Astrocyte of the spinal cord (primary cell): ENCODE results near the gene PLA2G4B.
"Not testable (repeated sequence)": the region's sequence is repeated elsewhere in the genome, so short reads cannot be mapped to it uniquely, and the experiment has no call there.

Experiments
- DNase-seq: peaks from one replicate; pipeline ENCODE4 v3.0.0; 2011; ENCODE audit warnings: low read depth, low spot score
- H3K4me3 ChIP-seq: 2 replicates; pipeline ENCODE4 v1.5.1; 2011; ENCODE audit warnings: low read depth, mild to moderate bottlenecking, low read length, moderate library complexity
- CTCF ChIP-seq: IDR thresholded peaks from 2 replicates; pipeline ENCODE4 v1.5.1; 2012; ENCODE audit warnings: low read depth, mild to moderate bottlenecking, low read length, inconsistent platforms
- in situ Hi-C: cut with HindIII; loops from 2 replicates; pipeline ENCODE4 v1.10.0; 2017; ENCODE audit warnings: low sequenced_read_pairs

PLA2G4B gene

GRCh38 chr15:41825145-41825544 lies 13.5 kb upstream of the PLA2G4B start:
- no peak for DNase-seq
- no peak for TF ChIP-seq CTCF
- in situ Hi-C loops: no loop called here
- no peak overlapping the region for H3K4me3 ChIP-seq

GRCh38 chr15:41825572-41826535 lies 12.8 kb upstream of the PLA2G4B start:
- H3K4me3 ChIP-seq: no peak overlapping the region
- TF ChIP-seq CTCF: no peak
- DNase-seq: no peak
- in situ Hi-C loops: no loop called here

- in situ Hi-C loops: no loop called here
- DNase-seq: no peak
- TF ChIP-seq CTCF: peak; percentile 8
- H3K4me3 ChIP-seq: peak overlapping the region; percentile 50
Measured at GRCh38 chr15:41827290-41827879, 11.3 kb upstream of the PLA2G4B start.

GRCh38 chr15:41827880-41828806 lies 10.5 kb upstream of the PLA2G4B start, which contains the start of gene JMJD7:
Gene JMJD7, plus strand, starts transcription at chr15:41828092. Its CDS starts 33 bp downstream, at chr15:41828125.
- DNase-seq: peak; percentile 84
- peak within 1 kb of the TSS; percentile 82 for H3K4me3 ChIP-seq
- in situ Hi-C loops: no loop called here
- TF ChIP-seq CTCF: no peak

- TF ChIP-seq CTCF: no peak
- in situ Hi-C loops: no loop called here
- DNase-seq: peak; percentile 8
- peak overlapping the region; percentile 82 for H3K4me3 ChIP-seq
Measured at GRCh38 chr15:41828807-41829141, 9.9 kb upstream of the PLA2G4B start.

GRCh38 chr15:41829959-41830646 lies 8.5 kb upstream of the PLA2G4B start:
- TF ChIP-seq CTCF: no peak
- DNase-seq: no peak
- no peak overlapping the region for H3K4me3 ChIP-seq
- in situ Hi-C loops: no loop called here

GRCh38 chr15:41831291-41831690 lies 7.4 kb upstream of the PLA2G4B start:
- DNase-seq: peak; percentile 11
- H3K4me3 ChIP-seq, in situ Hi-C loops: not testable (repeated sequence)
